Body of pancreas (tissue), 4 donors: ENCODE results near the gene PINLYP. TPM values are rescaled to one million over a fixed set of nuclear protein-coding genes. Genes with fewer than 3 reads are reported as not detected.

Experiments used
- ATAC-seq: fragments of 150-250 bp; one replicate; pipeline ENCODE4 v1.9.1; 2016
- DNase-seq, 4 donors: peaks; one replicate each; pipeline ENCODE4 v3.0.0-alpha.2; 2019
- H3K27ac ChIP-seq, 4 donors: fragments of 200-600 bp; sonication (generic); 1 replicate in 3 of 4; 2 replicates in 1 of 4; pipeline versions ENCODE4 v1.5.1 to v1.6.1; 2016 to 2019; ENCODE audit warnings: mild to moderate bottlenecking in 1 of 4, mixed read lengths in 1 of 4, moderate library complexity in 1 of 4
- H3K27me3 ChIP-seq, 2 donors: fragments of 200-600 bp; sonication (generic); one replicate each; pipeline ENCODE4 v1.6.0; 2016; ENCODE audit warnings: mild to moderate bottlenecking in 1 of 2
- H3K36me3 ChIP-seq, 2 donors: fragments of 200-600 bp; sonication (generic); replicated peaks in 1 of 2; 2 replicates each; pipeline ENCODE4 v1.5.1; 2016; ENCODE audit warnings: low read depth in 2 of 2; ENCODE audit not compliant: insufficient read depth in 1 of 2
- H3K4me1 ChIP-seq: fragments of 200-600 bp; sonication (generic); one replicate; pipeline ENCODE4 v1.6.0; 2016
- H3K4me3 ChIP-seq, 2 donors: fragments of 200-600 bp; sonication (generic); 1 replicate in 1 of 2; 2 replicates in 1 of 2; pipeline ENCODE4 v1.5.1; 2016 to 2019
- H3K9me3 ChIP-seq, 3 donors: fragments of 200-600 bp; sonication (generic); 1 replicate in 2 of 3; 2 replicates in 1 of 3; pipeline ENCODE4 v1.5.1; 2016
- CTCF ChIP-seq, 7 experiments: fragments of 450-650 bp in 4 of 7; fragments of 200-600 bp in 3 of 7; sonication (generic) in 3 of 7; IDR thresholded peaks; one replicate each; pipeline ENCODE4 v1.5.1; 2016 to 2019; ENCODE audit warnings: antibody characterized with exemption in 7 of 7
- POLR2A ChIP-seq, 3 donors: fragments of 450-650 bp; IDR thresholded peaks; one replicate each; pipeline ENCODE4 v1.6.1; 2016; ENCODE audit warnings: antibody characterized with exemption in 3 of 3, mild to moderate bottlenecking in 2 of 3
- WGBS, 2 donors: methylation state at CpG; one replicate each; pipeline ENCODE4 v1.1.5; 2017; 5-methylcytosine and 5-hydroxymethylcytosine counted together
- intact Hi-C: fragments of 100-400 bp; cut with DNase I; formaldehyde crosslinking; loops from one replicate; pipeline ENCODE4 v1.15.1; 2023
- total RNA-seq, 2 donors: library from RNA; depleted of rRNA; stranded (reverse); fragments of >200 nt; gene quantifications; one replicate each; pipeline ENCODE4 v1.1.0, GENCODE V29; 2016

The PINLYP gene
- total RNA-seq, 2 donors from 2014 or later: 4.6 TPM; not detected in 1

DNA sequence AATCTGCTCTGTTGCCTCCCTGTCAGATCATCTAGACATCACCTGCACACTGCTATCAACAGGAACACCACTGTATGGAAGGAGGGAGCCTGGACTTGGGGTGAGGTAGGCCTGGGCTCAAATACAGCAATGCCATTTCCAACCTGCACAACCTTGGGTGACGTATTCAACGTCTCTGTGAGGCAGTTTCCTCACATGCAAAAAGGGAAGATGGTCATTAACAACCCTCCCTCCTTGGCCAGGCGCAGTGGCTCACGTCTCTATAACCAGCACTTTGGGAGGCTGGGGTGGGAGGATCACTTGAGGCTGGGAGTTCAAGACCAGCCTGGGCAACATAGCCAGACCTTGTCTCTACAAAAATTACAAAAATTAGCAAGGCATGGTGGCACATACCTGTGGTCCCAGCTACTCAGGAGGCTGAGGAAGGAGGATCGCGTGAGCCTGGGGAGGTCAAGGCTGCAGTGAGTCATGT is 13.3 kb upstream of the PINLYP start:
- DNase-seq: no peak
- H3K36me3 ChIP-seq: peaks cover 0 to 3% of the 10 kb centered on the region in 2 donors
- intact Hi-C loops: no loop called here
- TF ChIP-seq CTCF (IDR thresholded peaks at IDR 0.05) (no peak), POLR2A (IDR thresholded peaks at IDR 0.05) (no peak)
- H3K9me3 ChIP-seq: no peaks in the 10 kb centered on the region
- WGBS, 2 donors: 74 to 88% methylated on average over 5 to 6 of the region's 6 CpGs
- no peak overlapping the region for H3K4me3 ChIP-seq
- no peaks in the 10 kb centered on the region for H3K27me3 ChIP-seq
- ATAC-seq: no peak
- H3K4me1 ChIP-seq: no peaks in the 10 kb centered on the region
- peak overlapping the region in 2 of 4 donors; percentile 39 to 75 for H3K27ac ChIP-seq

DNA sequence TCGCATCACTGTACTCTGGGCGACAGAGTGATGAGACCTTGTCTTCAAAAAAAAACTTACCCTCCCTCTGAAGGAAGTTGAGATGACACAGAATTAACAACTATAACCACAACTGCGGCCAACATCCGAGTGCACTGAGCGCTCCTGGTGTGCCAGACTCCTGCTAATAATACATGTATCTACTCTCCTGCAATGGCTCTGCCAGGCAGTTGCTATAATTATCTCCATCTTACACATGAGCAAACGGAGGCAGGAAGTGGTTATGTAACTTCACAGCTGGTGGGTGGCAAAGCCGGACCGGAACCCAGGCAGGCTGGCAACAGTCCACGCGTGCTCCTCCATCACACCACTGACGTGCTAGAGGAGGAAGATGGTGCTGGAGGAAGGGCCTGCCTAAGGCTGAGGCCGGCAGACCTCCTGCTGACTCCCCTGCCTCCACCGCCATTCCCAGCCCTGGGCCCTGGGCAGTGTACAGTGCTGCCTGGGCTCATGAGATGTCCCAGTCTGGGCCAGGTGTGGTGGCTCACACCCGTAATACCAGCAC is 12.8 kb upstream of the PINLYP start:
- Histone ChIP-seq H3K36me3 (peaks cover 0 to 3% of the 10 kb centered on the region in 2 donors), H3K4me3 (no peak overlapping the region), H3K4me1 (no peaks in the 10 kb centered on the region), H3K27ac (peak overlapping the region in 2 of 4 donors; percentile 39 to 75), H3K27me3 (no peaks in the 10 kb centered on the region), H3K9me3 (no peaks in the 10 kb centered on the region)
- DNase-seq (peak; percentile 35 to 84 (median 65)), ATAC-seq (peak; percentile 15)
- intact Hi-C loops: no loop called here
- WGBS, 2 donors: 67 to 86% methylated on average over 11 to 14 of the region's 14 CpGs
- TF ChIP-seq CTCF (IDR thresholded peaks at IDR 0.05): no peak
- TF ChIP-seq POLR2A (IDR thresholded peaks at IDR 0.05): no peak

GRCh38 chr19:43563816-43564457 is 11.7 kb upstream of the PINLYP start:
- Histone ChIP-seq H3K9me3 (no peaks in the 10 kb centered on the region), H3K4me3 (no peak overlapping the region), H3K36me3 (no peaks in the 10 kb centered on the region), H3K27ac (no peak overlapping the region), H3K4me1 (no peaks in the 10 kb centered on the region), H3K27me3 (no peaks in the 10 kb centered on the region)
- 83 to 94% methylated on average over 10 of the region's 10 CpGs for WGBS, 2 donors
- DNase-seq (no peak), ATAC-seq (no peak)
- no peak for TF ChIP-seq CTCF (IDR thresholded peaks at IDR 0.05)
- no peak for TF ChIP-seq POLR2A (IDR thresholded peaks at IDR 0.05)
- intact Hi-C loops: no loop called here

DNA sequence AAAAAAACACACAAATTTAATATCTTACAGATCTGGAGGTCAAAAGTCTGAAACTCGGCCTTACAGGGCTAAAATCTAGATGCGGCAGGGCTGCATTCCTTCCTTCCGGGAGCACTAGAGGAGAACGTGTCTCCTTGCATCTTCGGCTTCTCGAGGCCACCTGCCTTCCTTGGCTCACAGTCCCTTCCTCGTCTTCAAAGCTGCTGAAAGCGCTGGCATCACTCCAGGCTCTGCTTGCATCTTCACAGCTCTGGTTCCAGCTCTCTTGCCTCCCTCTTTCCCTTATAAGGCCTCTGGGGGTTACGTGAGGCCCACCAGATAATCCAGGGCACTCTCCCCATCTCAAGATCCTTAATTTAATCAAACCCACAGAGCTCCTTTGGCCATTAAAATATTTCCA is 10.8 kb upstream of the PINLYP start:
- Histone ChIP-seq H3K4me3 (no peak overlapping the region), H3K9me3 (no peaks in the 10 kb centered on the region), H3K4me1 (no peaks in the 10 kb centered on the region), H3K36me3 (no peaks in the 10 kb centered on the region), H3K27me3 (no peaks in the 10 kb centered on the region), H3K27ac (no peak overlapping the region)
- ATAC-seq: no peak
- WGBS, 2 donors: 73 to 88% methylated on average over 9 of the region's 9 CpGs
- no peak for DNase-seq
- intact Hi-C loops: loop anchor here (5.0 kb wide), 1 partner anchor 38 kb away; no protein-coding TSS in a partner anchor
- TF ChIP-seq POLR2A (IDR thresholded peaks at IDR 0.05): no peak
- no peak for TF ChIP-seq CTCF (IDR thresholded peaks at IDR 0.05)
